HEK293 (cell line): ENCODE results near the gene TTLL1.

Experiments used
- CTCF ChIA-PET: fragments of 350-600 bp; formaldehyde crosslinking; extraction: SDS; loops from one replicate; lab custom pipeline; 2021; ENCODE audit warnings: antibody characterized with exemption; lab: Yijun Ruan, JAX
- POLR2A ChIA-PET: fragments of 300-600 bp; formaldehyde crosslinking; extraction: SDS; loops from one replicate; lab custom pipeline; 2020; ENCODE audit warnings: antibody characterized with exemption, inconsistent platforms; lab: Yijun Ruan, JAX
- H3K27ac ChIP-seq: fragments of 200-500 bp; sonication (Bioruptor generic); 2 replicates; pipeline ENCODE4 v1.5.1; 2014; ENCODE audit warnings: low read depth, low read length, control low read depth, inconsistent platforms; ENCODE audit errors: extremely low read depth
- H3K36me3 ChIP-seq, 2 experiments: fragments of 200-500 bp in 1 of 2; sonication (Bioruptor generic) in 1 of 2; 1 replicate in 1 of 2; 2 replicates in 1 of 2; pipeline ENCODE4 v1.5.1; 2014 to 2017; ENCODE audit warnings: inconsistent platforms in 2 of 2, low read length in 2 of 2; ENCODE audit not compliant: control insufficient read depth in 2 of 2, insufficient read depth in 1 of 2
- H3K4me1 ChIP-seq: fragments of 200-500 bp; sonication (Bioruptor generic); 2 replicates; pipeline ENCODE4 v1.5.1; 2014; ENCODE audit warnings: mild to moderate bottlenecking, low read length, inconsistent platforms; ENCODE audit not compliant: control insufficient read depth, insufficient read depth
- H3K4me3 ChIP-seq: 2 replicates; pipeline ENCODE4 v1.5.1; 2011; ENCODE audit warnings: low read depth, mild to moderate bottlenecking, control low read depth, low read length, moderate library complexity
- H3K9me3 ChIP-seq: fragments of 200-500 bp; sonication (Bioruptor generic); 2 replicates; pipeline ENCODE4 v1.5.1; 2014; ENCODE audit warnings: low read depth, low read length, inconsistent platforms; ENCODE audit not compliant: control insufficient read depth, insufficient read depth
- CTCF ChIP-seq: fragments of 450-650 bp; formaldehyde crosslinking; IDR thresholded peaks from 2 replicates; pipeline ENCODE4 v1.5.1; 2016; ENCODE audit warnings: missing biosample characterization, missing genetic modification characterization
- FEZF1 ChIP-seq: fragments of 450-650 bp; formaldehyde crosslinking; IDR thresholded peaks from 2 replicates; pipeline ENCODE4 v1.5.1; 2016; ENCODE audit warnings: missing biosample characterization, missing genetic modification characterization
- MEIS1 ChIP-seq: sonication (generic); formaldehyde crosslinking; IDR thresholded peaks from 2 replicates; pipeline ENCODE4 v1.8.1; 2022; ENCODE audit warnings: missing genetic modification reagents, mild to moderate bottlenecking, borderline replicate concordance
- SCRT1 ChIP-seq: fragments of 450-650 bp; formaldehyde crosslinking; IDR thresholded peaks from 2 replicates; pipeline ENCODE4 v1.5.1; 2016; ENCODE audit warnings: missing biosample characterization, missing genetic modification characterization, borderline replicate concordance
- ZBTB44 ChIP-seq: fragments of 450-650 bp; IDR thresholded peaks from 2 replicates; pipeline ENCODE4 v1.5.1; 2018; ENCODE audit warnings: missing biosample characterization, mild to moderate bottlenecking, missing genetic modification characterization
- ZBTB8A ChIP-seq: fragments of 450-650 bp; formaldehyde crosslinking; IDR thresholded peaks from 2 replicates; pipeline ENCODE4 v1.5.1; 2016; ENCODE audit warnings: missing biosample characterization, missing genetic modification characterization
- ZEB2 ChIP-seq: fragments of 450-650 bp; formaldehyde crosslinking; IDR thresholded peaks from 2 replicates; pipeline ENCODE4 v1.5.1; 2016; ENCODE audit warnings: missing biosample characterization, missing genetic modification characterization
- ZIC2 ChIP-seq: fragments of 450-650 bp; formaldehyde crosslinking; IDR thresholded peaks from 2 replicates; pipeline ENCODE4 v1.5.1; 2016; ENCODE audit warnings: missing biosample characterization, missing genetic modification characterization
- ZNF114 ChIP-seq: fragments of 450-650 bp; formaldehyde crosslinking; IDR thresholded peaks from 2 replicates; pipeline ENCODE4 v1.5.0; 2017; ENCODE audit warnings: missing biosample characterization, missing genetic modification characterization
- ZNF132 ChIP-seq: fragments of 450-650 bp; formaldehyde crosslinking; IDR thresholded peaks from 2 replicates; pipeline ENCODE4 v1.5.1; 2017; ENCODE audit warnings: missing biosample characterization, missing genetic modification characterization, borderline replicate concordance
- ZNF146 ChIP-seq: fragments of 450-650 bp; formaldehyde crosslinking; IDR thresholded peaks from 2 replicates; pipeline ENCODE4 v1.5.1; 2016; ENCODE audit warnings: missing biosample characterization, missing genetic modification characterization
- ZNF16 ChIP-seq: fragments of 450-650 bp; formaldehyde crosslinking; IDR thresholded peaks from 2 replicates; pipeline ENCODE4 v1.5.1; 2016; ENCODE audit warnings: low read depth, missing biosample characterization, missing genetic modification characterization
- ZNF184 ChIP-seq: fragments of 450-650 bp; IDR thresholded peaks from 2 replicates; pipeline ENCODE4 v1.5.1; 2018; ENCODE audit warnings: missing biosample characterization, mild to moderate bottlenecking, missing genetic modification characterization
- ZNF211 ChIP-seq: fragments of 450-650 bp; formaldehyde crosslinking; IDR thresholded peaks from 2 replicates; pipeline ENCODE4 v1.5.1; 2016; ENCODE audit warnings: low read depth, missing biosample characterization, missing genetic modification characterization
- ZNF302 ChIP-seq: fragments of 450-650 bp; formaldehyde crosslinking; IDR thresholded peaks from 2 replicates; pipeline ENCODE4 v1.5.1; 2016; ENCODE audit warnings: missing biosample characterization, missing genetic modification characterization, low read depth
- ZNF341 ChIP-seq: fragments of 450-650 bp; formaldehyde crosslinking; IDR thresholded peaks from 2 replicates; pipeline ENCODE4; 2016; ENCODE audit warnings: low read depth, missing biosample characterization, missing genetic modification characterization
- ZNF366 ChIP-seq: fragments of 450-650 bp; formaldehyde crosslinking; conservative IDR thresholded peaks from 2 replicates; pipeline ENCODE4 v1.5.1; 2016; ENCODE audit warnings: missing biosample characterization, missing genetic modification characterization
- ZNF391 ChIP-seq: fragments of 450-650 bp; formaldehyde crosslinking; IDR thresholded peaks from 2 replicates; pipeline ENCODE4 v1.5.1; 2016; ENCODE audit warnings: low read depth, missing biosample characterization, missing genetic modification characterization, borderline replicate concordance
- ZNF404 ChIP-seq: fragments of 450-650 bp; formaldehyde crosslinking; IDR thresholded peaks from 2 replicates; pipeline ENCODE4 v1.5.1; 2017; ENCODE audit warnings: missing biosample characterization, missing genetic modification characterization
- ZNF48 ChIP-seq: fragments of 450-650 bp; formaldehyde crosslinking; IDR thresholded peaks from 2 replicates; pipeline ENCODE4 v1.5.1; 2016; ENCODE audit warnings: missing biosample characterization, missing genetic modification characterization
- ZNF529 ChIP-seq: fragments of 450-650 bp; formaldehyde crosslinking; IDR thresholded peaks from 2 replicates; pipeline ENCODE4 v1.5.1; 2017; ENCODE audit warnings: missing genetic modification characterization, missing biosample characterization; ENCODE audit not compliant: insufficient replicate concordance
- ZNF571 ChIP-seq: fragments of 450-650 bp; formaldehyde crosslinking; IDR thresholded peaks from 2 replicates; pipeline ENCODE4 v1.5.0; 2017; ENCODE audit warnings: missing biosample characterization, missing genetic modification characterization
- ZNF707 ChIP-seq: fragments of 450-650 bp; formaldehyde crosslinking; IDR thresholded peaks from 2 replicates; pipeline ENCODE4 v1.5.1; 2016; ENCODE audit warnings: missing biosample characterization, missing genetic modification characterization
- ZNF776 ChIP-seq: fragments of 450-650 bp; formaldehyde crosslinking; IDR thresholded peaks from 2 replicates; pipeline ENCODE4 v1.5.0; 2017; ENCODE audit warnings: missing biosample characterization, missing genetic modification characterization, borderline replicate concordance
- ZNF777 ChIP-seq: fragments of 450-650 bp; formaldehyde crosslinking; IDR thresholded peaks from 2 replicates; pipeline ENCODE4 v1.5.1; 2017; ENCODE audit warnings: missing biosample characterization, missing genetic modification characterization, borderline replicate concordance
- ZNF791 ChIP-seq: fragments of 450-650 bp; formaldehyde crosslinking; IDR thresholded peaks from 2 replicates; pipeline ENCODE4 v1.5.1; 2016; ENCODE audit warnings: missing biosample characterization, missing genetic modification characterization

TTLL1 gene

GRCh38 chr22:43114958-43115357 lies 25.8 kb upstream of the TTLL1 start:
- no peak overlapping the region for H3K27ac ChIP-seq
- H3K36me3 ChIP-seq = no peaks in the 10 kb centered on the region
- H3K9me3 ChIP-seq = no peaks in the 10 kb centered on the region
- CTCF ChIA-PET = interaction anchor here (0.7 to 0.8 kb wide), 2 partner anchors 9 to 24 kb away, joined by 3 to 4 read pairs; no protein-coding TSS in a partner anchor
- H3K4me1 ChIP-seq = peaks cover 7% of the 10 kb centered on the region; the same call in 1 of the 2 replicates
- TF ChIP-seq ZNF366 (no peak), ZIC2 (no peak), ZNF341 (tag by site-specific recombination) (no peak), CTCF (tag by site-specific recombination) (no peak), ZNF404 (tag by site-specific recombination) (no peak), ZNF211 (tag by site-specific recombination) (no peak), ZBTB44 (tag by site-specific recombination) (no peak), ZNF707 (tag by site-specific recombination) (no peak), ZBTB8A (tag by site-specific recombination) (no peak), ZNF16 (tag by site-specific recombination) (no peak), ZNF114 (tag by site-specific recombination) (no peak)
- POLR2A ChIA-PET = interaction anchor here (0.6 kb wide), 1 partner anchor 632 kb away, joined by 3 read pairs; no protein-coding TSS in a partner anchor
- no peak overlapping the region for H3K4me3 ChIP-seq

GRCh38 chr22:43113526-43114251 lies 24.5 kb upstream of the TTLL1 start:
- CTCF ChIA-PET = no interaction called here
- H3K4me1 ChIP-seq = peaks cover 3% of the 10 kb centered on the region; the same call in 1 of the 2 replicates
- no peak overlapping the region for H3K27ac ChIP-seq
- H3K4me3 ChIP-seq = no peak overlapping the region
- no peaks in the 10 kb centered on the region for H3K36me3 ChIP-seq
- TF ChIP-seq ZNF132 (tag by site-specific recombination) = no peak
- TF ChIP-seq MEIS1 = no peak
- no peak for TF ChIP-seq ZNF529 (tag by site-specific recombination)
- TF ChIP-seq ZNF302 = no peak
- TF ChIP-seq ZEB2 (tag by site-specific recombination) = no peak
- no peak for TF ChIP-seq ZNF777
- TF ChIP-seq ZNF146 (tag by site-specific recombination) = no peak
- no peak for TF ChIP-seq ZNF366
- TF ChIP-seq ZNF184 (tag by site-specific recombination) = no peak
- TF ChIP-seq ZNF776 (tag by site-specific recombination) = no peak
- TF ChIP-seq ZNF791 (tag by site-specific recombination) = no peak
- TF ChIP-seq ZNF48 = no peak
- no peak for TF ChIP-seq ZNF391 (tag by site-specific recombination)
- no peak for TF ChIP-seq SCRT1
- no peak for TF ChIP-seq FEZF1 (tag by site-specific recombination)
- TF ChIP-seq ZNF571 = no peak
- POLR2A ChIA-PET = interaction anchor here (0.6 kb wide), 1 partner anchor 39 kb away, joined by 4 read pairs; no protein-coding TSS in a partner anchor
- H3K9me3 ChIP-seq = no peaks in the 10 kb centered on the region
